Mesenchymal stem cell (in vitro differentiated cells and primary cell): Measurements from ENCODE around the gene MTHFD1L.

Experiments used
- DNase-seq: peaks from one replicate; pipeline ENCODE4 v3.0.0-alpha.2; 2013
- H2AFZ ChIP-seq: one replicate; pipeline ENCODE4 v1.6.1; 2013; ENCODE audit warnings: low read depth, mild to moderate bottlenecking, control low read depth, inconsistent platforms, low read length, moderate library complexity
- H2AK5ac ChIP-seq: 2 replicates; pipeline ENCODE4 v1.6.1; 2013; ENCODE audit warnings: low read length, moderate library complexity, mild to moderate bottlenecking, inconsistent platforms; ENCODE audit not compliant: severe bottlenecking
- H2BK120ac ChIP-seq: one replicate; pipeline ENCODE4 v1.6.1; 2013; ENCODE audit warnings: low read depth, mild to moderate bottlenecking, inconsistent platforms, low read length, moderate library complexity
- H2BK12ac ChIP-seq, 2 experiments: one replicate each; pipeline ENCODE4 v1.6.1; 2013; ENCODE audit warnings: inconsistent platforms in 2 of 2, low read length in 2 of 2, mild to moderate bottlenecking in 2 of 2, moderate library complexity in 2 of 2, control low read depth in 1 of 2
- H2BK15ac ChIP-seq: one replicate; pipeline ENCODE4 v1.6.1; 2013; ENCODE audit warnings: mild to moderate bottlenecking, low read depth, inconsistent platforms; ENCODE audit not compliant: poor library complexity, severe bottlenecking
- H2BK5ac ChIP-seq: 2 replicates; pipeline ENCODE4 v1.6.1; 2013; ENCODE audit warnings: low read depth, mild to moderate bottlenecking, low read length, control low read depth, inconsistent platforms; ENCODE audit not compliant: poor library complexity, severe bottlenecking
- H3K14ac ChIP-seq, 2 experiments: one replicate each; pipeline ENCODE4 v1.6.1; 2013; ENCODE audit warnings: inconsistent platforms in 2 of 2, low read length in 2 of 2, control low read depth in 1 of 2, mild to moderate bottlenecking in 1 of 2, moderate library complexity in 1 of 2
- H3K18ac ChIP-seq, 2 experiments: one replicate each; pipeline ENCODE4 v1.6.1; 2013; ENCODE audit warnings: inconsistent platforms in 2 of 2, low read length in 2 of 2, control low read depth in 1 of 2, low read depth in 1 of 2, mild to moderate bottlenecking in 1 of 2
- H3K23ac ChIP-seq, 2 experiments: one replicate each; pipeline ENCODE4 v1.6.1; 2013; ENCODE audit warnings: inconsistent platforms in 2 of 2, low read length in 2 of 2, mild to moderate bottlenecking in 2 of 2, moderate library complexity in 2 of 2, control low read depth in 1 of 2
- H3K27ac ChIP-seq: 2 replicates; pipeline ENCODE4 v1.5.1; 2013; ENCODE audit warnings: mild to moderate bottlenecking, moderate library complexity, low read length, control low read depth, inconsistent platforms; ENCODE audit not compliant: poor library complexity, severe bottlenecking
- H3K27me3 ChIP-seq, 2 experiments: 2 replicates each; pipeline versions ENCODE4 v1.6.1 to v1.7.0; 2013; ENCODE audit warnings: low read length in 2 of 2, mild to moderate bottlenecking in 2 of 2, moderate library complexity in 2 of 2, control low read depth in 1 of 2, inconsistent platforms in 1 of 2; ENCODE audit not compliant: control insufficient read depth in 1 of 2, insufficient read depth in 1 of 2
- H3K36me3 ChIP-seq, 2 experiments: 2 replicates each; pipeline versions ENCODE4 v1.6.1 to v1.7.0; 2013; ENCODE audit warnings: low read length in 2 of 2, control low read depth in 1 of 2, inconsistent platforms in 1 of 2, low read depth in 1 of 2, mild to moderate bottlenecking in 1 of 2; ENCODE audit not compliant: insufficient read depth in 2 of 2, control insufficient read depth in 1 of 2
- H3K4ac ChIP-seq, 2 experiments: one replicate each; pipeline ENCODE4 v1.6.1; 2013; ENCODE audit warnings: inconsistent platforms in 2 of 2, low read length in 2 of 2, mild to moderate bottlenecking in 2 of 2, moderate library complexity in 2 of 2, control low read depth in 1 of 2, low read depth in 1 of 2
- H3K4me1 ChIP-seq: 2 replicates; pipeline ENCODE4 v1.6.1; 2013; ENCODE audit warnings: low read depth, low read length, control low read depth; ENCODE audit not compliant: control insufficient read depth, insufficient read depth
- H3K4me2 ChIP-seq: 2 replicates; pipeline ENCODE4 v1.6.1; 2013; ENCODE audit warnings: low read length, mild to moderate bottlenecking, inconsistent platforms; ENCODE audit not compliant: poor library complexity, severe bottlenecking
- H3K4me3 ChIP-seq, 2 experiments: 2 replicates each; pipeline versions ENCODE4 v1.5.1 to v1.7.0; 2013; ENCODE audit warnings: low read length in 2 of 2, mild to moderate bottlenecking in 2 of 2, control low read depth in 1 of 2, low read depth in 1 of 2; ENCODE audit not compliant: insufficient read depth in 1 of 2
- H3K79me1 ChIP-seq: replicated peaks from 2 replicates; pipeline ENCODE4 v1.6.1; 2013; ENCODE audit warnings: mild to moderate bottlenecking, control low read depth, low read length, inconsistent platforms; ENCODE audit not compliant: poor library complexity, severe bottlenecking
- H3K9ac ChIP-seq: 2 replicates; pipeline ENCODE4 v1.7.0; 2013; ENCODE audit warnings: mild to moderate bottlenecking, low read length, moderate library complexity
- H3K9me3 ChIP-seq: 2 replicates; pipeline ENCODE4 v1.7.0; 2013; ENCODE audit warnings: mild to moderate bottlenecking, low read length; ENCODE audit not compliant: control insufficient read depth
- H4K8ac ChIP-seq: one replicate; pipeline ENCODE4 v1.6.1; 2013; ENCODE audit warnings: inconsistent platforms, mild to moderate bottlenecking, low read length, moderate library complexity
- H4K91ac ChIP-seq: one replicate; pipeline ENCODE4 v1.6.1; 2013; ENCODE audit warnings: mild to moderate bottlenecking, low read length, inconsistent platforms
- WGBS: methylation state at CpG from one replicate; pipeline ENCODE4 v1.1.7; 2013; ENCODE audit warnings: mixed read lengths; 5-methylcytosine and 5-hydroxymethylcytosine counted together

Gene MTHFD1L

GRCh38 chr6:150891888-150892485, 26.5 kb downstream of the MTHFD1L start:
- H3K23ac ChIP-seq: no peak overlapping the region
- no peak overlapping the region for H4K91ac ChIP-seq
- H3K9me3 ChIP-seq: no peaks in the 10 kb centered on the region
- H4K8ac ChIP-seq: no peak overlapping the region
- H3K9ac ChIP-seq: peak overlapping the region; percentile 25
- H3K27ac ChIP-seq: no peak overlapping the region
- H3K4me2 ChIP-seq: no peak overlapping the region
- H3K4me3 ChIP-seq: no peak overlapping the region
- H2BK12ac ChIP-seq: no peak overlapping the region
- DNase-seq: peak; percentile 76
- H3K4me1 ChIP-seq: peaks cover 10% of the 10 kb centered on the region
- H2BK5ac ChIP-seq: no peak overlapping the region
- no peak overlapping the region for H2BK15ac ChIP-seq
- no peak overlapping the region for H2BK120ac ChIP-seq
- 32% methylated on average over 6 of the region's 7 CpGs for WGBS
- H3K36me3 ChIP-seq: peaks cover 26 to 39% of the 10 kb centered on the region in 2 experiments
- no peak overlapping the region for H3K18ac ChIP-seq
- H3K79me1 ChIP-seq: peaks cover 15% of the 10 kb centered on the region
- H2AFZ ChIP-seq: no peak overlapping the region
- H3K27me3 ChIP-seq: no peaks in the 10 kb centered on the region
- no peak overlapping the region for H2AK5ac ChIP-seq
- H3K14ac ChIP-seq: no peak overlapping the region
- no peak overlapping the region for H3K4ac ChIP-seq

- peaks cover 22% of the 10 kb centered on the region for H3K79me1 ChIP-seq
Measured at GRCh38 chr6:150894191-150894744, 28.8 kb downstream of the MTHFD1L start.

DNA sequence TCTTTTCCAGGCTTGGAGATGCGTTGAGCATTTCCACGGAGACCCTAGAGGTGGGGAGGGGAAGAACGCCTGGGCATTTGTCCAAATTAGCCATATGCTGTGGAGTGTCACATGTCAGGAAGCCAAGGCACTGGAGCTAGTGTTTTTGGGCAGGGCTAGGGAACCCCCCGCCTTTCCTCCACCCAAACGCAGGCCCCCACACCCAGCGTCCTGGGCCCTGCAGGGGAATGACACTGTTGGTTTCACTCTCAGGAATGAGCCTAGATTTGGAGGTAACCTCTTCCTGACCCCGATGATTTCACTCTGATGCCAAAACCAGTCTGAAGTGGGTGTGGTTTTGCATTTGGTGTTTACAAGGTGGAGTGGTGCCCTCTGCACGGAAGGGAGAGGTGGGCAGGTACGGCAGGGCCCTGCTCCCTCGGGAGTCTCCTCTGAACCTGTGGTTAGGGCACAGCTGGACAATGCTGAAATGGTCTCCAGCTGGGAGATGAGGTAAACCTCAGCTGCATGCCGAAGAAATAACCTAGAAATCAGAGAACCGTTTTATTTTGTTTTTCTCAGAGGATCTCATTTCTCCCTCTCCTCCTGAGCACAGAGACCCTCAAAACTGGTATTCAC, 29.5 kb downstream of the MTHFD1L start:
- H2BK15ac ChIP-seq: peak overlapping the region; percentile 12
- peak overlapping the region in 1 of 2 experiments; percentile 33 for H3K4me3 ChIP-seq
- H3K18ac ChIP-seq: peak overlapping the region in 1 of 2 experiments; percentile 6
- no peaks in the 10 kb centered on the region for H3K27me3 ChIP-seq
- H2AK5ac ChIP-seq: peak overlapping the region; percentile 5
- H3K36me3 ChIP-seq: peaks cover 12 to 22% of the 10 kb centered on the region in 2 experiments
- H3K79me1 ChIP-seq: peaks cover 23% of the 10 kb centered on the region
- 78% methylated on average over 12 of the region's 12 CpGs for WGBS
- peak overlapping the region; percentile 21 for H4K91ac ChIP-seq
- peak overlapping the region; percentile 55 for H3K4me2 ChIP-seq
- peak overlapping the region; percentile 59 for H4K8ac ChIP-seq
- peaks cover 19% of the 10 kb centered on the region for H3K4me1 ChIP-seq
- H2AFZ ChIP-seq: no peak overlapping the region
- H3K4ac ChIP-seq: peak overlapping the region; percentile 41 to 72
- H3K9ac ChIP-seq: peak overlapping the region; percentile 33
- H3K14ac ChIP-seq: peak overlapping the region in 1 of 2 experiments; percentile 77
- peak overlapping the region; percentile 18 for H3K27ac ChIP-seq
- H2BK120ac ChIP-seq: no peak overlapping the region
- H2BK12ac ChIP-seq: peak overlapping the region in 1 of 2 experiments; percentile 56
- H3K23ac ChIP-seq: no peak overlapping the region
- peak; percentile 39 for DNase-seq
- H3K9me3 ChIP-seq: no peaks in the 10 kb centered on the region
- H2BK5ac ChIP-seq: no peak overlapping the region

More at GRCh38 chr6:150894191-150894744, 28.8 kb downstream of the MTHFD1L start:
- Histone ChIP-seq H3K36me3 (peaks cover 17 to 22% of the 10 kb centered on the region in 2 experiments), H2BK12ac (no peak overlapping the region), H3K27ac (no peak overlapping the region), H3K4me3 (no peak overlapping the region), H3K4me2 (no peak overlapping the region), H2BK120ac (no peak overlapping the region), H3K23ac (no peak overlapping the region), H3K4me1 (peaks cover 19% of the 10 kb centered on the region), H3K14ac (no peak overlapping the region), H3K4ac (no peak overlapping the region), H3K9ac (no peak overlapping the region), H2BK15ac (no peak overlapping the region), H2AK5ac (no peak overlapping the region), H3K9me3 (no peaks in the 10 kb centered on the region), H2BK5ac (no peak overlapping the region), H4K8ac (no peak overlapping the region), H3K27me3 (no peaks in the 10 kb centered on the region), H2AFZ (no peak overlapping the region), H3K18ac (no peak overlapping the region), H4K91ac (no peak overlapping the region)
- 99% methylated on average over 8 of the region's 8 CpGs for WGBS
- DNase-seq: no peak

GRCh38 chr6:150895928-150896632, 30.6 kb downstream of the MTHFD1L start:
- Histone ChIP-seq H2BK120ac (no peak overlapping the region), H3K18ac (no peak overlapping the region), H2AK5ac (peak overlapping the region; percentile 3), H2BK12ac (no peak overlapping the region), H2BK5ac (no peak overlapping the region), H3K79me1 (peaks cover 26% of the 10 kb centered on the region), H3K4ac (no peak overlapping the region), H3K9ac (peak overlapping the region; percentile 33), H3K4me2 (no peak overlapping the region), H3K36me3 (peaks cover 4 to 20% of the 10 kb centered on the region in 2 experiments), H3K14ac (no peak overlapping the region), H4K91ac (peak overlapping the region; percentile 54), H3K27me3 (no peaks in the 10 kb centered on the region), H2BK15ac (no peak overlapping the region), H3K4me1 (peaks cover 19% of the 10 kb centered on the region), H4K8ac (no peak overlapping the region), H3K9me3 (no peaks in the 10 kb centered on the region), H3K4me3 (no peak overlapping the region), H3K27ac (no peak overlapping the region), H2AFZ (no peak overlapping the region), H3K23ac (no peak overlapping the region)
- WGBS: 95% methylated on average over 3 of the region's 4 CpGs
- DNase-seq: no peak
